ENCODE data around the gene CHEK2. TPM values are rescaled to one million over a fixed set of nuclear protein-coding genes. Genes with fewer than 3 reads are reported as not detected.

The CHEK2 gene
- total and polyA plus RNA-seq, 2 experiments from 2014 or later = 86.0 to 121 TPM

DNA sequence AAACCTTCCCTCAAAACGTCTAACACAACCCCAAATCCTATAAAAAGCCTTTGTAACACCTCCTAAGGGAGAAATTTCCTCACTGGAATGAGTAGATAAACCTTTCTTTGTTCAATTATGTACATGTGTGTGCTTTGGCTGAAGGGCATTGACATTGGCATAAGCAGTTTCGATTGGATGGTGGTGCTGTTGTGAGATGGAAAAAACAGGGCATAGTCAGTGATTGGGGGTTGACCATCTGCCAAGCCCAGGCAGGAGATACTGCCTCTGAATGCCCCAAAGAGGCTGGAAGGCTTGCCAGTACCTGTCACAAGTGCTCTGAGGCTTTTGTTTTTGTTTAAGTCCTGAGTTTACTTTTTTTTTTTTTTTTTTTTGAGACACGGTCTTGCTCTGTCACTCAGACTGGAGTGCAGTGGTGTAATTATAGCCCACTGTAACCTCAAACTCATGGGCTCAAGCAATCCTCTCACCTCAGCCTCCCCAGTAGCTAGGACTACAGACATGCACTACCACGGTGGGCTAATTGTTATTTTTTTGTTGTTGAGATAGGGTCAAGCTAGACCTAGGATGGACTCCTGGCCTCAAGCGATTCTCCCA is 29.7 kb upstream of the CHEK2 start:
- no peaks in the 10 kb centered on the region; the same call in 1 of the 2 replicates for H4K20me1 ChIP-seq (replicated peaks; ENCODE audit: insufficient read depth)
- no peaks in the 10 kb centered on the region for H3K4me1 ChIP-seq (ENCODE audit: insufficient read depth)
- no peaks in the 10 kb centered on the region for H3K27me3 ChIP-seq (ENCODE audit: insufficient read depth)
- peaks cover 31% of the 10 kb centered on the region for H3K79me2 ChIP-seq (replicated peaks; ENCODE audit: insufficient read depth)
- no peak overlapping the region for H3K27ac ChIP-seq (ENCODE audit: low read depth)
- H3K9me2 ChIP-seq (ENCODE audit: insufficient read depth) = no peaks in the 10 kb centered on the region
- peak overlapping the region; percentile 66; the same call in 1 of the 2 replicates for H2AFZ ChIP-seq
- no peak overlapping the region for H3K4me3 ChIP-seq
- H3K36me3 ChIP-seq (ENCODE audit: insufficient read depth) = 0 out of 2 replicates have a peak, but pooled peaks cover 5% of the 10 kb centered on the region
- ATAC-seq = no peak
- Mint-ChIP-seq H3K27ac (no peak overlapping the region), H3K4me1 (peaks cover 5% of the 10 kb centered on the region), H3K27me3 (ENCODE audit: insufficient read depth, low read depth, poor library complexity) (peaks cover 4% of the 10 kb centered on the region), H3K9me3 (peaks cover 8% of the 10 kb centered on the region; the same call in 2 of the 3 replicates), H3K36me3 (ENCODE audit: low read depth) (peaks cover 27% of the 10 kb centered on the region), H3K4me3 (no peak overlapping the region)
- no peak for DNase-seq (ENCODE audit: low spot score)
- no peaks in the 10 kb centered on the region for H3F3A ChIP-seq (replicated peaks; ENCODE audit: low read depth)
- TF ChIP-seq EZH2 (IDR thresholded peaks at IDR 0.05; ENCODE audit: low read depth, unreplicated experiment) (no peak), STAT1 (IDR thresholded peaks at IDR 0.05; ENCODE audit: unreplicated experiment) (no peak), EZH2phosphoT487 (IDR thresholded peaks at IDR 0.05; ENCODE audit: unreplicated experiment) (no peak)
- TF ChIP-seq, protein P1, sequence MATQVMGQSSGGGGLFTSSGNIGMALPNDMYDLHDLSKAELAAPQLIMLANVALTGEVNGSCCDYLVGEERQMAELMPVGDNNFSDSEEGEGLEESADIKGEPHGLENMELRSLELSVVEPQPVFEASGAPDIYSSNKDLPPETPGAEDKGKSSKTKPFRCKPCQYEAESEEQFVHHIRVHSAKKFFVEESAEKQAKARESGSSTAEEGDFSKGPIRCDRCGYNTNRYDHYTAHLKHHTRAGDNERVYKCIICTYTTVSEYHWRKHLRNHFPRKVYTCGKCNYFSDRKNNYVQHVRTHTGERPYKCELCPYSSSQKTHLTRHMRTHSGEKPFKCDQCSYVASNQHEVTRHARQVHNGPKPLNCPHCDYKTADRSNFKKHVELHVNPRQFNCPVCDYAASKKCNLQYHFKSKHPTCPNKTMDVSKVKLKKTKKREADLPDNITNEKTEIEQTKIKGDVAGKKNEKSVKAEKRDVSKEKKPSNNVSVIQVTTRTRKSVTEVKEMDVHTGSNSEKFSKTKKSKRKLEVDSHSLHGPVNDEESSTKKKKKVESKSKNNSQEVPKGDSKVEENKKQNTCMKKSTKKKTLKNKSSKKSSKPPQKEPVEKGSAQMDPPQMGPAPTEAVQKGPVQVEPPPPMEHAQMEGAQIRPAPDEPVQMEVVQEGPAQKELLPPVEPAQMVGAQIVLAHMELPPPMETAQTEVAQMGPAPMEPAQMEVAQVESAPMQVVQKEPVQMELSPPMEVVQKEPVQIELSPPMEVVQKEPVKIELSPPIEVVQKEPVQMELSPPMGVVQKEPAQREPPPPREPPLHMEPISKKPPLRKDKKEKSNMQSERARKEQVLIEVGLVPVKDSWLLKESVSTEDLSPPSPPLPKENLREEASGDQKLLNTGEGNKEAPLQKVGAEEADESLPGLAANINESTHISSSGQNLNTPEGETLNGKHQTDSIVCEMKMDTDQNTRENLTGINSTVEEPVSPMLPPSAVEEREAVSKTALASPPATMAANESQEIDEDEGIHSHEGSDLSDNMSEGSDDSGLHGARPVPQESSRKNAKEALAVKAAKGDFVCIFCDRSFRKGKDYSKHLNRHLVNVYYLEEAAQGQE (IDR thresholded peaks at IDR 0.05; ENCODE audit: unreplicated experiment) = no peak
- TF ChIP-seq, protein P2, sequence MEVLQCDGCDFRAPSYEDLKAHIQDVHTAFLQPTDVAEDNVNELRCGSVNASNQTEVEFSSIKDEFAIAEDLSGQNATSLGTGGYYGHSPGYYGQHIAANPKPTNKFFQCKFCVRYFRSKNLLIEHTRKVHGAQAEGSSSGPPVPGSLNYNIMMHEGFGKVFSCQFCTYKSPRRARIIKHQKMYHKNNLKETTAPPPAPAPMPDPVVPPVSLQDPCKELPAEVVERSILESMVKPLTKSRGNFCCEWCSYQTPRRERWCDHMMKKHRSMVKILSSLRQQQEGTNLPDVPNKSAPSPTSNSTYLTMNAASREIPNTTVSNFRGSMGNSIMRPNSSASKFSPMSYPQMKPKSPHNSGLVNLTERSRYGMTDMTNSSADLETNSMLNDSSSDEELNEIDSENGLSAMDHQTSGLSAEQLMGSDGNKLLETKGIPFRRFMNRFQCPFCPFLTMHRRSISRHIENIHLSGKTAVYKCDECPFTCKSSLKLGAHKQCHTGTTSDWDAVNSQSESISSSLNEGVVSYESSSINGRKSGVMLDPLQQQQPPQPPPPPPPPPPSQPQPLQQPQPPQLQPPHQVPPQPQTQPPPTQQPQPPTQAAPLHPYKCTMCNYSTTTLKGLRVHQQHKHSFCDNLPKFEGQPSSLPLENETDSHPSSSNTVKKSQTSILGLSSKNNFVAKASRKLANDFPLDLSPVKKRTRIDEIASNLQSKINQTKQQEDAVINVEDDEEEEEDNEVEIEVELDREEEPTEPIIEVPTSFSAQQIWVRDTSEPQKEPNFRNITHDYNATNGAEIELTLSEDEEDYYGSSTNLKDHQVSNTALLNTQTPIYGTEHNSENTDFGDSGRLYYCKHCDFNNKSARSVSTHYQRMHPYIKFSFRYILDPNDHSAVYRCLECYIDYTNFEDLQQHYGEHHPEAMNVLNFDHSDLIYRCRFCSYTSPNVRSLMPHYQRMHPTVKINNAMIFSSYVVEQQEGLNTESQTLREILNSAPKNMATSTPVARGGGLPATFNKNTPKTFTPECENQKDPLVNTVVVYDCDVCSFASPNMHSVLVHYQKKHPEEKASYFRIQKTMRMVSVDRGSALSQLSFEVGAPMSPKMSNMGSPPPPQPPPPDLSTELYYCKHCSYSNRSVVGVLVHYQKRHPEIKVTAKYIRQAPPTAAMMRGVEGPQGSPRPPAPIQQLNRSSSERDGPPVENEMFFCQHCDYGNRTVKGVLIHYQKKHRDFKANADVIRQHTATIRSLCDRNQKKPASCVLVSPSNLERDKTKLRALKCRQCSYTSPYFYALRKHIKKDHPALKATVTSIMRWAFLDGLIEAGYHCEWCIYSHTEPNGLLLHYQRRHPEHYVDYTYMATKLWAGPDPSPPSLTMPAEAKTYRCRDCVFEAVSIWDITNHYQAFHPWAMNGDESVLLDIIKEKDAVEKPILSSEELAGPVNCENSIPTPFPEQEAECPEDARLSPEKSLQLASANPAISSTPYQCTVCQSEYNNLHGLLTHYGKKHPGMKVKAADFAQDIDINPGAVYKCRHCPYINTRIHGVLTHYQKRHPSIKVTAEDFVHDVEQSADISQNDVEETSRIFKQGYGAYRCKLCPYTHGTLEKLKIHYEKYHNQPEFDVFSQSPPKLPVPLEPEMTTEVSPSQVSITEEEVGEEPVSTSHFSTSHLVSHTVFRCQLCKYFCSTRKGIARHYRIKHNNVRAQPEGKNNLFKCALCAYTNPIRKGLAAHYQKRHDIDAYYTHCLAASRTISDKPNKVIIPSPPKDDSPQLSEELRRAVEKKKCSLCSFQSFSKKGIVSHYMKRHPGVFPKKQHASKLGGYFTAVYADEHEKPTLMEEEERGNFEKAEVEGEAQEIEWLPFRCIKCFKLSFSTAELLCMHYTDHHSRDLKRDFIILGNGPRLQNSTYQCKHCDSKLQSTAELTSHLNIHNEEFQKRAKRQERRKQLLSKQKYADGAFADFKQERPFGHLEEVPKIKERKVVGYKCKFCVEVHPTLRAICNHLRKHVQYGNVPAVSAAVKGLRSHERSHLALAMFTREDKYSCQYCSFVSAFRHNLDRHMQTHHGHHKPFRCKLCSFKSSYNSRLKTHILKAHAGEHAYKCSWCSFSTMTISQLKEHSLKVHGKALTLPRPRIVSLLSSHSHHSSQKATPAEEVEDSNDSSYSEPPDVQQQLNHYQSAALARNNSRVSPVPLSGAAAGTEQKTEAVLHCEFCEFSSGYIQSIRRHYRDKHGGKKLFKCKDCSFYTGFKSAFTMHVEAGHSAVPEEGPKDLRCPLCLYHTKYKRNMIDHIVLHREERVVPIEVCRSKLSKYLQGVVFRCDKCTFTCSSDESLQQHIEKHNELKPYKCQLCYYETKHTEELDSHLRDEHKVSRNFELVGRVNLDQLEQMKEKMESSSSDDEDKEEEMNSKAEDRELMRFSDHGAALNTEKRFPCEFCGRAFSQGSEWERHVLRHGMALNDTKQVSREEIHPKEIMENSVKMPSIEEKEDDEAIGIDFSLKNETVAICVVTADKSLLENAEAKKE (CRISPR knock-in tag; IDR thresholded peaks at IDR 0.05) = no peak
- no peak overlapping the region for H3K4me2 ChIP-seq
